Measurements from ENCODE around the gene PANK4.

Gene PANK4

GRCh38 chr1:2564006-2564814 is 37.8 kb upstream of the PANK4 start:
- H4K20me1 ChIP-seq (ENCODE audit: low read depth, low read length) = no peaks in the 10 kb centered on the region
- no peak overlapping the region for H3K4me3 ChIP-seq (ENCODE audit: insufficient read depth, low read length, poor library complexity, severe bottlenecking)
- no peak overlapping the region for H3K9ac ChIP-seq (ENCODE audit: low read length)
- no peaks in the 10 kb centered on the region for H3K79me2 ChIP-seq (ENCODE audit: insufficient read depth, low read length)
- H3K27ac ChIP-seq (ENCODE audit: low read depth, low read length) = no peak overlapping the region
- no peak overlapping the region for H3K4me2 ChIP-seq (ENCODE audit: low read depth, low read length, poor library complexity, severe bottlenecking)
- no peaks in the 10 kb centered on the region for H3K27me3 ChIP-seq (ENCODE audit: low read length)
- no peaks in the 10 kb centered on the region for H3K9me3 ChIP-seq (ENCODE audit: insufficient read depth, low read length)
- H3F3A ChIP-seq (ENCODE audit: insufficient read depth) = no peaks in the 10 kb centered on the region
- H2AFZ ChIP-seq (ENCODE audit: low read depth, low read length, severe bottlenecking) = no peak overlapping the region
- TF ChIP-seq EZH2phosphoT487 (conservative IDR thresholded peaks at IDR 0.05; ENCODE audit: low read length) = no peak
- TF ChIP-seq CTCF (IDR thresholded peaks at IDR 0.05; ENCODE audit: insufficient read depth, low read length, poor library complexity, severe bottlenecking) = no peak
- no peaks in the 10 kb centered on the region for H3K9me2 ChIP-seq (replicated peaks; ENCODE audit: insufficient read depth, low read length)
- no peaks in the 10 kb centered on the region for H3K36me3 ChIP-seq (ENCODE audit: low read length)

GRCh38 chr1:2563205-2563604 is 36.8 kb upstream of the PANK4 start:
- H3K27me3 ChIP-seq (ENCODE audit: low read length) = no peaks in the 10 kb centered on the region
- H4K20me1 ChIP-seq (ENCODE audit: low read depth, low read length) = no peaks in the 10 kb centered on the region
- H3K36me3 ChIP-seq (ENCODE audit: low read length) = no peaks in the 10 kb centered on the region
- no peak overlapping the region for H3K27ac ChIP-seq (ENCODE audit: low read depth, low read length)
- no peaks in the 10 kb centered on the region for H3K79me2 ChIP-seq (ENCODE audit: insufficient read depth, low read length)
- H3F3A ChIP-seq (ENCODE audit: insufficient read depth) = no peaks in the 10 kb centered on the region
- TF ChIP-seq CTCF (IDR thresholded peaks at IDR 0.05; ENCODE audit: insufficient read depth, low read length, poor library complexity, severe bottlenecking) (no peak), EZH2phosphoT487 (conservative IDR thresholded peaks at IDR 0.05; ENCODE audit: low read length) (no peak)
- H3K9ac ChIP-seq (ENCODE audit: low read length) = no peak overlapping the region
- H3K4me3 ChIP-seq (ENCODE audit: insufficient read depth, low read length, poor library complexity, severe bottlenecking) = no peak overlapping the region
- H3K9me2 ChIP-seq (replicated peaks; ENCODE audit: insufficient read depth, low read length) = no peaks in the 10 kb centered on the region
- no peak overlapping the region for H2AFZ ChIP-seq (ENCODE audit: low read depth, low read length, severe bottlenecking)
- no peaks in the 10 kb centered on the region for H3K9me3 ChIP-seq (ENCODE audit: insufficient read depth, low read length)
- H3K4me2 ChIP-seq (ENCODE audit: low read depth, low read length, poor library complexity, severe bottlenecking) = no peak overlapping the region

GRCh38 chr1:2561898-2562895 is 35.8 kb upstream of the PANK4 start:
- TF ChIP-seq EZH2phosphoT487 (conservative IDR thresholded peaks at IDR 0.05; ENCODE audit: low read length) (no peak), CTCF (IDR thresholded peaks at IDR 0.05; ENCODE audit: insufficient read depth, low read length, poor library complexity, severe bottlenecking) (no peak)
- Histone ChIP-seq H3K79me2 (ENCODE audit: insufficient read depth, low read length) (no peaks in the 10 kb centered on the region), H3K4me3 (ENCODE audit: insufficient read depth, low read length, poor library complexity, severe bottlenecking) (no peak overlapping the region)

More at GRCh38 chr1:2561898-2562895, 35.8 kb upstream of the PANK4 start:
- Histone ChIP-seq H2AFZ (ENCODE audit: low read depth, low read length, severe bottlenecking) (no peak overlapping the region), H3K36me3 (ENCODE audit: low read length) (no peaks in the 10 kb centered on the region), H3K4me2 (ENCODE audit: low read depth, low read length, poor library complexity, severe bottlenecking) (no peak overlapping the region), H3K9ac (ENCODE audit: low read length) (no peak overlapping the region), H3F3A (ENCODE audit: insufficient read depth) (no peaks in the 10 kb centered on the region), H3K9me3 (ENCODE audit: insufficient read depth, low read length) (no peaks in the 10 kb centered on the region), H3K27ac (ENCODE audit: low read depth, low read length) (no peak overlapping the region), H3K9me2 (replicated peaks; ENCODE audit: insufficient read depth, low read length) (no peaks in the 10 kb centered on the region), H4K20me1 (ENCODE audit: low read depth, low read length) (no peaks in the 10 kb centered on the region), H3K27me3 (ENCODE audit: low read length) (no peaks in the 10 kb centered on the region)
